Measurements from ENCODE around the gene RAB15. TPM values are rescaled to one million over a fixed set of nuclear protein-coding genes. Genes with fewer than 3 reads are reported as not detected.

The RAB15 gene
- total and polyA plus RNA-seq, 2 of the 8 experiments (the other 6 are each of a cell fraction or from before 2014, with no cell fraction given), result 38.8 to 58.1 TPM

- POLR2A ChIA-PET (ENCODE audit: partially characterized antibody), result interaction anchor here (1.0 to 1.2 kb wide), 2 partner anchors 9 to 11 kb away, joined by 3 to 4 read pairs; partner anchors contain the start of gene FNTB
These were observed 23.2 kb upstream of the RAB15 start for GRCh38 chr14:64995291-64995690.

More at GRCh38 chr14:64995291-64995690, 23.2 kb upstream of the RAB15 start:
- Histone ChIP-seq H2BK5ac (ENCODE audit: low read depth, low read length) (no peak overlapping the region), H3K9me3 (ENCODE audit: insufficient read depth in 2 of 2, low read depth in 1 of 2, low read length in 1 of 2) (no peaks in the 10 kb centered on the region), H4K8ac (ENCODE audit: extremely low read depth, insufficient read depth, low read length) (no peak overlapping the region), H3K23me2 (ENCODE audit: low read depth, low read length) (no peaks in the 10 kb centered on the region), H3K14ac (ENCODE audit: insufficient read length) (no peak overlapping the region), H3K4me3 (ENCODE audit: extremely low read depth in 1 of 4, insufficient read depth in 2 of 4, low read depth in 3 of 4, low read length in 4 of 4) (no peak overlapping the region), H2BK20ac (ENCODE audit: low read length) (no peak overlapping the region), H3K27ac (ENCODE audit: low read depth, low read length) (no peak overlapping the region), H3K9ac (replicated peaks in 1 of 4; ENCODE audit: extremely low read depth in 1 of 4, low read depth in 3 of 4, low read length in 3 of 4) (no peak overlapping the region), H2BK120ac (replicated peaks; ENCODE audit: low read depth, low read length) (no peak overlapping the region), H3K79me1 (ENCODE audit: low read depth, low read length) (0 out of 2 replicates have a peak, but pooled peaks cover 2% of the 10 kb centered on the region), H2BK15ac (ENCODE audit: low read length) (no peak overlapping the region), H4K20me1 (replicated peaks in 1 of 2; ENCODE audit: control insufficient read depth in 1 of 2, insufficient read depth in 2 of 2, low read length in 2 of 2) (no peaks in the 10 kb centered on the region), H4K5ac (ENCODE audit: insufficient read length, low read depth, low read length) (no peak overlapping the region), H3K4me2 (ENCODE audit: insufficient read depth in 1 of 2, low read depth in 2 of 2, low read length in 2 of 2) (no peak overlapping the region), H2BK12ac (ENCODE audit: low read depth, low read length) (no peak overlapping the region), H3K23ac (ENCODE audit: insufficient read length) (no peak overlapping the region), H3K36me3 (ENCODE audit: control insufficient read depth in 2 of 4, insufficient read depth in 4 of 4, low read length in 3 of 4) (no peaks in the 10 kb centered on the region), H2AFZ (ENCODE audit: low read length) (no peak overlapping the region), H3K4ac (replicated peaks; ENCODE audit: insufficient read length, low read depth, low read length) (no peak overlapping the region), H3K56ac (replicated peaks; ENCODE audit: insufficient read length, low read depth, low read length) (no peak overlapping the region), H3K27me3 (replicated peaks in 1 of 4; ENCODE audit: control insufficient read depth in 3 of 4, extremely low read depth in 1 of 4, insufficient read depth in 3 of 4, low read length in 3 of 4) (no peaks in the 10 kb centered on the region), H3K18ac (ENCODE audit: extremely low read depth, low read length) (no peak overlapping the region), H3K4me1 (replicated peaks in 1 of 4; ENCODE audit: control insufficient read depth in 3 of 4, insufficient read depth in 4 of 4, low read length in 3 of 4) (no peaks in the 10 kb centered on the region; a peak in 1 of 7 replicates), H3K79me2 (ENCODE audit: control insufficient read depth in 1 of 2, insufficient read depth in 2 of 2, low read length in 2 of 2) (peaks cover 0 to 4% of the 10 kb centered on the region in 2 experiments; a peak in 1 of 4 replicates), H2AK5ac (ENCODE audit: low read depth, low read length) (no peak overlapping the region), H4K91ac (replicated peaks; ENCODE audit: insufficient read length, low read length) (no peak overlapping the region)
- DNase-seq (ENCODE audit: low read depth in 1 of 2, low spot score in 2 of 2), result no peak
- TF ChIP-seq EGR1 (IDR thresholded peaks at IDR 0.05; ENCODE audit: borderline replicate concordance, low read depth, low read length) (no peak), YY1 (IDR thresholded peaks at IDR 0.05; ENCODE audit: low read depth, low read length) (no peak), POLR2AphosphoS5 (IDR thresholded peaks at IDR 0.05; ENCODE audit: low read depth, low read length) (no peak)
- TF ChIP-seq, protein P1, sequence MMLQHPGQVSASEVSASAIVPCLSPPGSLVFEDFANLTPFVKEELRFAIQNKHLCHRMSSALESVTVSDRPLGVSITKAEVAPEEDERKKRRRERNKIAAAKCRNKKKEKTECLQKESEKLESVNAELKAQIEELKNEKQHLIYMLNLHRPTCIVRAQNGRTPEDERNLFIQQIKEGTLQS (IDR thresholded peaks at IDR 0.05; ENCODE audit: insufficient read depth, low read depth, low read length), result no peak
- WGBS, 2 experiments (ENCODE audit: extremely low coverage in 1 of 2, insufficient coverage in 1 of 2, insufficient read length in 1 of 2, insufficient replicate concordance in 2 of 2, low coverage in 1 of 2, low lambda C conversion rate in 2 of 2, missing lambda C conversion rate in 1 of 2), result 100% methylated on average over 3 of the region's 3 CpGs; no CpG with 5 or more reads in 1 of the 2 experiments
- no peak for FAIRE-seq
- CTCF ChIA-PET (ENCODE audit: partially characterized antibody), result interaction anchor here (1.0 to 2.1 kb wide), 4 partner anchors 8 to 193 kb away, joined by 3 to 19 read pairs (median 4); no protein-coding TSS in a partner anchor

All from H1 (cell line).